Right atrium auricular region (tissue), 2 donors: ENCODE results near the gene MDM2. TPM values are rescaled to one million over a fixed set of nuclear protein-coding genes. Genes with fewer than 3 reads are reported as not detected.

Experiments
- DNase-seq: peaks from one replicate; pipeline ENCODE4 v3.0.0-alpha.2; 2019; ENCODE audit warnings: low spot score
- H3K27ac ChIP-seq, 2 donors: fragments of 200-600 bp; sonication (generic); 1 replicate in 1 of 2; 2 replicates in 1 of 2; pipeline ENCODE4 v1.5.1; 2016 to 2019
- H3K27me3 ChIP-seq, 2 donors: fragments of 200-600 bp; sonication (generic); one replicate each; pipeline versions ENCODE4 v1.5.1 to v1.6.0; 2017 to 2019
- H3K36me3 ChIP-seq: fragments of 200-600 bp; sonication (generic); one replicate; pipeline ENCODE4 v1.5.1; 2016
- H3K4me1 ChIP-seq, 2 donors: fragments of 200-600 bp; sonication (generic); one replicate each; pipeline versions ENCODE4 v1.5.1 to v1.6.0; 2017 to 2019
- H3K4me3 ChIP-seq, 2 donors: fragments of 200-600 bp; sonication (generic); 1 replicate in 1 of 2; 2 replicates in 1 of 2; pipeline ENCODE4 v1.5.1; 2017 to 2019; ENCODE audit warnings: mild to moderate bottlenecking in 1 of 2, moderate library complexity in 1 of 2
- H3K9me3 ChIP-seq, 2 donors: fragments of 200-600 bp; sonication (generic); one replicate each; pipeline ENCODE4 v1.5.1; 2019
- CTCF ChIP-seq, 2 donors: fragments of 200-600 bp; sonication (generic); IDR thresholded peaks; one replicate each; pipeline ENCODE4 v1.5.1; 2019; ENCODE audit warnings: antibody characterized with exemption in 2 of 2
- total RNA-seq, 2 donors: library from RNA; depleted of rRNA; stranded (reverse); fragments of >200 nt; gene quantifications; one replicate each; pipeline ENCODE4 v1.1.0, GENCODE V29; 2016

MDM2 gene
- total RNA-seq, 2 donors from 2014 or later: 36.0 to 36.6 TPM

- Histone ChIP-seq H3K27ac (no peak overlapping the region), H3K36me3 (no peaks in the 10 kb centered on the region), H3K27me3 (no peaks in the 10 kb centered on the region), H3K4me3 (no peak overlapping the region), H3K4me1 (no peaks in the 10 kb centered on the region), H3K9me3 (no peaks in the 10 kb centered on the region)
- no peak for DNase-seq
- TF ChIP-seq CTCF (IDR thresholded peaks at IDR 0.05): no peak
These were observed 43.8 kb downstream of the MDM2 start for GRCh38 chr12:68851592-68852306.

- Histone ChIP-seq H3K36me3 (no peaks in the 10 kb centered on the region), H3K4me3 (no peak overlapping the region), H3K27me3 (no peaks in the 10 kb centered on the region), H3K27ac (no peak overlapping the region), H3K4me1 (no peaks in the 10 kb centered on the region), H3K9me3 (no peaks in the 10 kb centered on the region)
- no peak for DNase-seq
- TF ChIP-seq CTCF (IDR thresholded peaks at IDR 0.05): no peak
These were observed 45.6 kb downstream of the MDM2 start for GRCh38 chr12:68853396-68854077.

GRCh38 chr12:68854078-68854468 lies 46.1 kb downstream of the MDM2 start:
- H3K9me3 ChIP-seq: no peaks in the 10 kb centered on the region
- H3K36me3 ChIP-seq: no peaks in the 10 kb centered on the region
- DNase-seq: no peak
- no peak for TF ChIP-seq CTCF (IDR thresholded peaks at IDR 0.05)
- H3K4me3 ChIP-seq: no peak overlapping the region
- H3K4me1 ChIP-seq: no peaks in the 10 kb centered on the region
- no peak overlapping the region for H3K27ac ChIP-seq
- no peaks in the 10 kb centered on the region for H3K27me3 ChIP-seq

GRCh38 chr12:68854554-68854953 lies 46.6 kb downstream of the MDM2 start:
- Histone ChIP-seq H3K4me1 (no peaks in the 10 kb centered on the region), H3K36me3 (no peaks in the 10 kb centered on the region), H3K4me3 (no peak overlapping the region), H3K27ac (no peak overlapping the region), H3K27me3 (no peaks in the 10 kb centered on the region), H3K9me3 (no peaks in the 10 kb centered on the region)
- no peak for DNase-seq
- TF ChIP-seq CTCF (IDR thresholded peaks at IDR 0.05): no peak

DNA sequence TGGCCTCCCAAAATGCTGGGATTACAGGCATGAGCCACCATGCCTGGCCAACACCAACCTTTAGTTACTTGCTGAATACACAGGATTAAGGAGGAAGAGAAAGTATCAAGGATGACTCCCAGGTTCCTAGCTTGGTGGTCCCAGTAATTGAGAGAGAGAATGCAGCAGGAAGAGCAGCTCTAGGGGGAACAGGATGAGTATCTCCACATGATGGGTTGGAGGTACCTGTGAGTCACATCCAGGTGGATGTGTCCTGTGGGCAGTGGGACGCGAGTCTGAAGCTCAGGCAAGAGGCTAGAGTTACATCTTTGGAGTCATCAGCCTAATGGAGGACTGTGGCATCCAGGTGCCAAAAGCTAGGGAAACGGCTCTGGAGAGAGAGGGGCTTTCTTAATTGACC lies 47.1 kb downstream of the MDM2 start:
- no peaks in the 10 kb centered on the region for H3K27me3 ChIP-seq
- no peak for TF ChIP-seq CTCF (IDR thresholded peaks at IDR 0.05)
- H3K27ac ChIP-seq: no peak overlapping the region
- no peaks in the 10 kb centered on the region for H3K36me3 ChIP-seq
- no peak overlapping the region for H3K4me3 ChIP-seq
- H3K4me1 ChIP-seq: no peaks in the 10 kb centered on the region
- H3K9me3 ChIP-seq: no peaks in the 10 kb centered on the region
- DNase-seq: no peak
